DMS53 treated with DMSO at 0.1 percent for 48 hours (cell line): Measurements from ENCODE around the gene GARIN5A.

Experiments
- DNase-seq: peaks from one replicate; lab custom pipeline; 2025; ENCODE audit not compliant: unreplicated experiment; lab: John Stamatoyannopoulos, UW

The GARIN5A gene

DNA sequence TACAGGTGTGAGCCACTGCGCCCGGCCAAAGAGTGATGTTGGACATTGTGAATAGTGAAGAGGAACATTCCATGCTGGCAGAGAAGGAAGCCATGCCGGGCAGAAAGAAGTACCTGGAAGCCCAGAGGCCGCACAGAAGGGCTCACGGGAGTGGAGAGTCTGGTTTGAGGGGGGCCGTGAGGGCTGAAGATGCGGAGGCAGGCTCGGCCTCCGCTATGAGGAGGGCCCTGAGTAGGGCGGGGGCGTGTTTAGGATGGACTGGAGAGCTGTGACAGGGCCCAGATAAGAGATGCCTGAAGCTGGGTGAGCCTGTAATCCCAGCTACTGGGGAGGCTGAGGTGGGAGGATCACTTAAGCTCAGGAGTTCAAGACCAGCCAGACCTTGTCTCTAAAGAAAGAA lies 32.7 kb upstream of the GARIN5A start:
- DNase-seq: no peak

DNA sequence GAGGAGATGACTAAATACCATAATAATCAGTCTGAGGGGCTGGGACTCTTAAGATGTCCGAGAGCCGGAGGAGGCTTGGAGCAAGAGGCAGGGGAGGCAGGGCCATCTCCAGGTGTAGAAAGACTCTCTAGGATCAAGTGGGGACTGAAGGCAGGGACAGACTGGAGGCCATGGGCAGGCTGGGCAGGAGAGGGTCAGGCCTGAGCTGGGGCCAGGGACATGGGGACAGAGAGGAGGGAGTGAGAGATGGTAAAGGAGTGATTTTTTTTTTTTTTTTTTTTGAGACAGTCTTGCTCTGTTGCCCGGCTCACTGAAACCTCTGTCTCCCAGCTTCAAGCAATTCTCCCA lies 32.2 kb upstream of the GARIN5A start:
- no peak for DNase-seq

DNA sequence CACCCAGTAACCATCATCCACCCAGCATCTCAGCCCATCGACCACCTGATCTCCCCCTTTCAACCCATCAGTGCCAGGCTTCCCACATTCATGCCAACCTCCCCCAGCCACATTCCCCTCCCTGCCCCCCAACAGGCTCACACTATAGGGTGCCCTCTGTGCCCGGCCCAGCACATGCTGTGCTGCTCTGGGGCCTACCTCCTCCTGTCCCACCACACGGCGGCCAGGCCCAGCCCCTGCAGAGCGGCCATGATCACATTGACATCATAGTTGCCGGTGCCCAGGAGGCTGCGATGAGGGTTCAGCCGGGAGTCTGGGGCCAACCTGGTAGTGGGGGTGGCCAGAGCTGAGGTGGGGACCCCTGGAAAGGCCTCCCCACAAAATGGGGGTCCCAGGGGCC lies 30.7 kb upstream of the GARIN5A start:
- DNase-seq: no peak

DNA sequence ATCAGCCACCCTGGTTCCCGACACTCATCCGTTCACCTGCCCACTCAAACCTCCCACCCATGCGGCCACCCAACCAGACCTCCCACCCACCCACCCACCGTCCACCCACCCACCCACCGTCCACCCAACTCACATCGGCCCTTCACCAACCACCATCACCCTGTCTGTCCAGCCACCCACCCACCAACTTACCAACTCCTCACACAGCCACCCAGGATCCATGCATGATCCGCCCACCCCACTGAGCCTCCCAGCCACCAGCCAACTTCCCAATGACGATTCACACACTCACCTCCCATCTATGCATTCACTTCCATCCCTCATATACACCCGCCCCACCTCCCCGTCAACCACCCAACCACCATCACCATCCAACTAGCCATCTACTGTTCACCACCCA lies 30.1 kb upstream of the GARIN5A start:
- DNase-seq: no peak

DNA sequence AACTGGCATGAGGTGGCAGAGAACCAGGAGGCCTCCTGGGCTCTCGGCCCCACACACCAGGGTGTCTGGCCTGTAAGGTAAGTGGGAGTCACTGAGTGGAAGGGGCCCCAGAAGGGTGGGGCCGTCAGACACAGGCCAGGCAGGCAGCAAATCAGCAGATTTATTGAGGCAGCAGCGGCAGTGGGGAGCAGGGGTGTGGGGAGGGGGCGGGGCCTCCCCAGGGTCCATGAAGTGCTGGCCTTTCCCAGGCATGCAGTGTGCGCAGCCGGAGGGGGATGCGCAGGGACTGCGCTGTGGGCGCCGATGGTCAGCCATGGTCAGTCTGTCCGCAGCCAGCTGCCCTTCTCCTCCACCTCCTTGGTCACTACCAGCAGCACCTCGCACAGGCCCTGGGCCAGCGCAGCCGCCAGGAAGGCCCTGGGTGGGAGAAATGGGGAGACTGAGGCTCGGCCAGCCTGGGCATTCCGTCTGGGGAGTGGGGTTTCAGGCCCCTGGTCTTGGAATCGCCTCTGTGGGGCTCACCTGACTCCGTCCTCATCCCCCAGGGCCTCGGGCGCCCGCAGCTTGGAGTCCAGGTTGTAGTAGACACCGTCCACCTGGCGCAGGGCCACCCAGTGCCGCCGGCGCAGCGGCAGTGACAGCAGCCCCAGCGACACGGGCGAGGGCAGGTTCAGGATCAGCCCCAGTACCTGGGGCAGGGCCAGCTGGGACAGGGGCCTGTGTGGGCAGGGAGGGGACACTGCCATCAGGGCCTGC lies 29.4 kb upstream of the GARIN5A start:
- no peak for DNase-seq

DNA sequence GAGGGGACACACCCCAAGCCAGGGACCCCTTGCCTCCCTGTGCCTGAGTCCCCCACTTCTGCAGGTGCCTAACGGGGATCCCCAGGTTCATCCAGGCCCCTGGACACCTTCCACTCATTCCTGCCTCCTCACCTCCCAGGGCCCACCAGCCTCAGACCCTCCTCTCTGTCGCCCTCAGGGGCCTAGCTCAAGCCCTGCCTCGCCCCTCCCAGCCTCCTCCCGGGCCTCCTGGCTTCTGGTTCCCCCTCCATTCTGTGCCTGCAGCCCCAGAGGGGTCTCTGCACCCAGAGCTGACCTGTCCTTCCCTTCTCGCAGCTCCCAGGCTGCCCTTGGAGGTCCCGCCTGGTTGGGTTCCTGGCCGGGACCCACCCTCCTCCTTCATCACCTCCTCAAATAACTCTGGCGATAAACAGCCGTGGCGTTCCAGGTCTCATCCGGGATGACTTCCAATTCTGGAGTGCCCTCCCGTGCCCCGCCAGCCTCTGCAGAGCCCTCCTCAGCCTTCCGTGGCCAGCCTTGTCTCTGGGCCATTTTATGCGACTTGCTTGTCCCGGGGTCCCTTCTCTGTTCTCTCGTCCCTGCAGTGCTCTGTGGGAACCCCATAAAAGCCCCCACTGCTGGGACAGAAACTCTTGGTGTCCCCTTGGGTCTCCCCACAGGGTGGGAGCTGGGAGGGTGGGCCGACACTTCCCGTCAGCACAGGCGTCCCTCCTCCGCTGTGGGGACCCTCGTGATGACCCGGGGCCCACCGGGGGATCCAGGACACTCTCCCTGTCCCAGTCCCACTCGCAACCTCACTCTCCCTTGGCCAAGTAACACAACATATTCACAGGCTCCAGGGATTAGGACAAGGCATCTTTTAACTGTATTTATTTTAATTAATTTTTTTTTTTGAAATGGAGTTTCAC lies 25.2 kb upstream of the GARIN5A start:
- no peak for DNase-seq

DNA sequence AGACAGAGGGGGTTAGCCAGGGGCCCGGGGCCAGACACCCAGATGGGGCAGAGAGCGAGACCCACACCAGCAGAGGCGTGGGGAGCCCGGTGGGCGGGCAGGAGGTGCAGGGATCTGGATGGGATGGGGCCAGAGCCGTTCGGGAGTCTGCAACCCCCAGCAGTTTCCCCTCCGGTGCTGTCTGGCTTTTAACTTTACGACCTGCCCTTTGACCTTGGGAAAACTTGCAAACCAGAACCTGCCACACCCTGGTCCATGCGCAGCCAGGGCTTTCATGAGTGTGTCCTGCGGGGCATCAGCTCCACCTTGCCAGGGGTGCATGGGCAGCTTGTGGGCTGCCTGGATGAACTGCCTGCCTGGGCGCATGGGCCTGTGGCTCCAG lies 24.5 kb upstream of the GARIN5A start:
- DNase-seq: no peak

DNA sequence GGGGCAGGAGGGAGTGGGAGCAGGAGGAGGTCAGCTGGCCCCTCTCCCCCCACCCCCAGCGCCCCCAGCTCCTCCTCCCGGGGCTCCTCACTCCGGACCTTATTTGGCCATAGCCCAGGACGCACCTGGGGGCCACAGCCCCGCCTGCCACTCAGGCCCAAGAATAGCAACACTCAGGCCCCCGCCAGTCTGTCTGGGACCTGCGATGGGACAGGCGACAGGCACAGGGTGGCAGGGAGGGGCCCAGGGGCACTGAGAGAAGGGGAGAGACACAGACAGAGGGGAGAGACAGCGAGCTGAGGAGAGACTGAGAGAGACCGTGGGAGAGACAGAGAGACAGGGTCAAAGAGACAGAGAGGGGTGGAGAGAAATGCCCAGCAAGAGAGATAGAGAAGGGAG lies 24.1 kb upstream of the GARIN5A start:
- DNase-seq: no peak

DNA sequence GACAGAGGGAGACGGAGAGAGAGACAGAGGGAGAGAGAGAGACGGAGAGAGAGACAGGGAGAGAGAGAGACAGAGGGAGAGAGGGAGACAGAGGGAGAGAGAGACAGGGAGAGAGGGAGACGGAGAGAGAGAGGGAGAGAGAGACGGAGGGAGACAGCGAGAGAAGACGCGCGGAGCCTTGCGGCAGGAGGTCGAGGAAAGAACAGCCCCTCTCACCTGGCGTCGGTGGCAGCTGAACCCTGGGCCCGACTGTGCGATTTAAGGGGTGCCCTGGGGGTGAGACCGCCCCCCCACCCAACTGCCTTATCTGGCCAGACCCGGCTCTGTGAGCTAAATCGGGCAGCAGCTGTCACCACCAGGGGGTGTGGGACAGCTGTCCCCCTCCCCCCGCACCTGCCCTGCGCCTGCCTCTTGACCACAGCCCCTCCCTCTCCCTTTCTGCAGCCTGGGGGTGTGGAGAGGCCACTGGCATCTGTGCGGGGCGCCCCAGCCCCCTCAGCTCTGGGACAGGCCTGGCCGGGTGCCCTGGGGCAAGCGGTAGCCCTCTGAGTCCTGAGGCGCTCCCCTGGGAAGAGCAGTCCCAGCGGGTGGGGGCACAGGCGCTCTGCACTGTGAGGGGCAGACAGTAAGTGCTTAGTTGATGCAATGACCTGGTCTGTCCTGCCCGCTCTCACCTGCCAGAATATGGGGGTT lies 23.6 kb upstream of the GARIN5A start:
- DNase-seq: no peak

DNA sequence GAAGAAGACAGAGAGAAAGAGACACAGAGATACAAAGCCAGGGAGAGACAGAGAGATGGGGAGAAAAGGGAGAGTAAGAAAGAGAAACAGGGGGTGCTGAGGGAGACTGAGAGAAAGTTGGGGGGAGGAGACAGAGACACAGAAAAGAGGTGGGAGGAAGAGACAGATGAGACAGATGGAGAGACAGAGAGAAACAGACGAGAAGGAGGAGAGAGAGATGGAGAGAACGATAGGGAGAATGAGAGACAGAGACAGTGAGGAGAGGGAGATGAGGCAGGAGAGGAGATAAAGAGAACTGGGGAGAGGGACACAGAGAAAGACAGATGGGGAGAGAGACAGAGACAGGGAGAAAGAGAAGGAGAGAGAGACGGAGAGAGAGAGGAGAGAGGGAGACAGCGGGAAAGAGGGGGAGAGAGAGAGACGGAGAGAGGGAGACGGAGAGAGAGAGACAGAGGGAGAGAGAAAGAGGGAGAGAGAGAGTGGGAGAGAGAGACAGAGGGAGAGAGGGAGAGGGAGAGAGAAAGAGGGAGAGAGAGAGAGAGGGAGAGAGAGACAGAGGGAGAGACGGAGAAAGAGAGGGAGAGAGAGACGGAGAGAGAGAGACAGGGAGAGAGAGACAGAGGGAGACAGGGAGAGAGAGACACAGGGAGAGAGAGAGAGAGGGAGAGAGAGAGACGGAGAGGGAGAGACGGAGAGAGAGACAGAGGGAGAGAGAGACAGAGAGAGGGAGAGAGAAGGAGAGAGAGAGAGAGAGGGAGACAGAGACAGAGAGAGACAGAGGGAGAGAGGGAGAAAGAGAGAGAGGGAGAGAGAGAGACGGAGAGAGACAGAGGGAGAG lies 21.8 kb upstream of the GARIN5A start:
- no peak for DNase-seq

DNA sequence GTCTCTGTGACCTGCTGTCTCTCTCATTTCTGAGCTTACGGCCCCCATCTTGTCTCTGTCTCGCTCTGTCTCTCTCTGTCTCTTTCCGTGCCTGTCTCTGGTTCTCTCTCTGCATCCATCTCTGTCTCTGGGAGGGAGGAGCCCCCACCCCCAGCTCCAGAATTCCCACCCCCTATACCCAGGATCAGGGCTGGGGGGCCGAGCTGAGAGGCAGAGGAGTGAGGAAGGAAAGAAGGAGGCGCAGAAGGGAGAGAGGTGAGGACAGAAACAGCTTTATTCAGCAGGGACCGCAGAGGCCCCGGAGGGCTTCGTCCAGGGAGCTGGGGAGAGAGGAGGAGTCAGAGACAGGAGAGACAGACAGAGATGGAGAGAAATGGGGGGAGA lies 20.4 kb upstream of the GARIN5A start:
- no peak for DNase-seq

DNA sequence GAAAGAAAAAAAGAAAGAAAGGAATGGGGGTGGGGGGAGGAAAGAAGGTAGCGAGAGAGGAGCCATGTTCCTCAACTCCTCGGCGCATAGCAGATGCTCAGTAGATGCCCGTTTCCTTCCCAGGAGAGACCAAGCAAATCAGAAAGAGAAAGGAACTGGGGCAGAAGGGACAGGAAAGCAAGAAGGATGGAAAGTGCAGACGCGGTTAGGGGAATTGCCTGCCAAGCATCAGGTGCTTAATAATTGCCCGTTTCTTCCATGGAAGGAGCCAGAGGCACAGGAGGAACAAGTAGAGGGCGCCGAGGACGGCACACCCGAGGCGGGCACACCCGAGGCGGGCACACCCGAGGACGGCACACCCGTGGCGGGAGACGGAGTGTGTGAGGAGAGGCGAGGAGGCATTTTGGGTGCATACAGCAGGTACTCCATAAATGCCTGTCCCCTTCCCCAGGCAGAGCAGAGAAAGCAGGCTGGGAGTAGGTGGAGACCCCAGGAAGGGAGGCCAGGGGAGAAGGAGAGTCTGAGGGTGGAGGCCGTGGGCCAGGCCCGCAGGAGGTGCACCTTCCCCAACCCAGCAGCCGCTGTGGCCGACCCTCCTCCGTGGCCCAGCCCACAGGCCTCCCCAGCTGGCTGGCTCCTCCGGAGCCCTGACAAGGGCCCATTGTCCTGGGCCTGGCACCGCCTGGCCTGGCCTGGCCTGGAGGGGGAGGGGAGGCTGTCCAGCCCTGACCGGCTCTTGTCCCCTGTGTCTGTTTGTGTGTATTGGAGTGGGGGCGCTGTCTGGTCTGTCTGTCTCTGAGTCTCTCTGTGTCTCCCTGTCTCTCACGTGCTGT lies 19.8 kb upstream of the GARIN5A start:
- no peak for DNase-seq

DNA sequence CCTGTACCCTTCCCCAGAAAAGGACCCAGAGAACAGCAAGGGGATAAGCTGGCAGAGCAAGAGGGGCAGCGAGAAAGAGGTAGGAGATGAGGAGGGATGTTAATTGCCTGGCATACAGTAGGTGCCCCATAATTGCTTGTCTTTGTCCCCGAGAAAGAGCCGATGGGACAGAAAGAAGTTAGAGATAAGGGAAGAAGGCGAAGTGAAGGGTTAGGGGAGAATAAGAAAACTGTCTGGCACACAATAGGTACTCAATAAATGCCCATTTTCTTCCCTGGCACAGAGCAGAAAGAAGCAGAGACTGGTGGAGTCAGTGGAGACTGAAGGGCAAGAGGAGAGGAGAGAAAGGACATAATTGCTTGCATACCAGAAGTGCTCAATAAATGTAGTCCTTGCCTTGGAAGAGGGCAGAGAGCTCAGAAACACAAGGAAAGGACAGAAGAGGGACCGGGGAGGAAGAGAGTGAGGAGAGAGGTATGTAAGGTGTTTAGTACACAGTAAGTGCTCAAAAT lies 18.4 kb upstream of the GARIN5A start:
- DNase-seq: no peak

DNA sequence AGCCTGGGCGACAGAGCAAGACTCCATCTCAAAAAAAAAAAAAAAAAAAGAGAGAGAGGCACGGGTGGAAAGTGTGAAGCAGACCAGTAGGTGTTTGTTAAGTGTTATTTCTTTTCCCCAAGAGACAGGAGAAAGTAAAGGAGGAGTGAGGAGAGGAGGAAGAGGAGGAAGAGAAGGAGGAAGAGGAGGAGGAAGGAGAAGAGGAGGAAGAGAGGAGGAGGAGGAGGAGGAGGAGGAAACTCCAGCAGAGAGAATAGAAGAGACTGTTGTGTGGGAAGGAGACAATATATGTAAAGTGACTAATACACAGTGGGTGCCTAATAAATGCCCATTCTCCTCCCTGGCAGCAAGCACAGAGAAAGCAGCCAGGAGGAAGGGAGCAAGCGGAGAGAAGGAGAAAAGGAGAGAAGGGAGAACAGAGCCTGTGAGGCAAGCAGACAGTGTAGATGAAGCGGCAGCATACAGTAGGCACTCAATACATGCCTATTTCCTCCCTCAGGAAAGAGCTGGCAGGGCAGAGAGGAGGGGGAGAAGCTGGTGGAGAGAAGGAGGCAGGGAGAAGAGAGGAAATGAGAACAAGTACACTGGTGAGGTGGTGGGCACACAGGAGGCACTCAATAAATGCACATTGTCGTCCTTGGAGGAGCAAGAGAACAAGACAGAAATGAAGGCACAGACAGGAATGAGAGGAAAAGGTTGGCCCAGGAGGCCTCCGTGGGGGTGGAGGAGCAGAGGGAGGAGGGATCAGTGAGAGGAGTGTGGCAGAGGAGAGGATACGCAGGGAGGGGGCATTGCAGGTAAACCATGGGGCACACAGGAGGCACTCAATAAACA lies 17.8 kb upstream of the GARIN5A start:
- DNase-seq: no peak

DNA sequence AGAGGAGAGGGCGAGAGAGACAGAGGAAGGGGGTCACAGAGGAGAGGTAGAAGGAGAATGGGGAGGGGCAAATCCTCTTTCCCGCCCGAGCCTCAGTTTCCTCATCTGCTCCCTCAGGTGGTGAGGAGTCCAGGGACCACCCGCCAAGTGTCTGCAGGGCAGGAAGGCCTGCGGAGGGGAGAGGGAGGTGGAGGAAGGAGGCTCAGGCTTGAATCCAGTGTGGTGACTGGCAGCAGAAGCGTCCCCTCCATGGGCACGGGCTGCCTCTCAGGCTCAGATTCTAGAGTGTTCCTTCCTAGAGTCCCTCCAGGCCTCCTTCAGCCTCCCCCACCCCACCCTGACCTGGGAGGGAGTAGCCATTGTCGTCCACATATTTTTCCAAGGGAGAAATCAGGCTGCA lies 16.5 kb upstream of the GARIN5A start:
- no peak for DNase-seq

DNA sequence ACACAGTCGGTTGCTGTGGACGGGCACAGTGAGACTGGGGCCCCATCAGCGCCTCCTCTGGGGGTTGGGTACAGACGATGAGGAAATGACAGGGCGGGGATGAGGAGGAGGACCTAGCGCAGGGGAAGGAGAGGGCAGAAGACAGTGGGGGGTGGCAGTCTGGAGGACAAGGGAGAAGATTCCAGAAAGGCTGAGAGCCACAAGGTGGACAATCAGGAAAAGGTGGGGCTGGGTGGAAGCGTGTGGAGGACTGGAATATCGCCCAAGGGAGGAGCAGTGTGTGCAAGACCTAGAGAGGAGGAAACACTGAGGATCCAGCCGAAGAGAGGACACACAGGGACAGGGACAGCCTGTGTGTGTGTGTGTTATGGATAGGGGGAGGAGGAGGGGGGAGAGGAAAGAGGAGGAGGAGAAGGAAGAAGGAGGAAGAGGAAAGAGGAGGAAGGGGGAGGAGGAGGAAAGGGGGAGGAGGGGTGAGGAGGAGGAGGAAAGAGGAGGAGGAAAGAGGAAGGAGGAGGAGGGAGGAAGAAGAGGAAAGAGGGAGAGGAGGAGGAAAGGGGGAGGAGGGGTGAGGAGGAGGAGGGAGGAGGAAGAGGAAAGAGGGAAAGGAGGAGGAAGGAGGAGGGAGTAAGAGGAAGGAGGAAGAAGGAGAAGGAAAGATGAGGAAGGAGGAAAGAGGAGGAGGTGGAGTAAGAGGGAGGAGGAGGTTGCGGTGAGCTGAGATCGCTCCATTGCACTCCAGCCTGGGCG lies 15.8 kb upstream of the GARIN5A start:
- DNase-seq: no peak

DNA sequence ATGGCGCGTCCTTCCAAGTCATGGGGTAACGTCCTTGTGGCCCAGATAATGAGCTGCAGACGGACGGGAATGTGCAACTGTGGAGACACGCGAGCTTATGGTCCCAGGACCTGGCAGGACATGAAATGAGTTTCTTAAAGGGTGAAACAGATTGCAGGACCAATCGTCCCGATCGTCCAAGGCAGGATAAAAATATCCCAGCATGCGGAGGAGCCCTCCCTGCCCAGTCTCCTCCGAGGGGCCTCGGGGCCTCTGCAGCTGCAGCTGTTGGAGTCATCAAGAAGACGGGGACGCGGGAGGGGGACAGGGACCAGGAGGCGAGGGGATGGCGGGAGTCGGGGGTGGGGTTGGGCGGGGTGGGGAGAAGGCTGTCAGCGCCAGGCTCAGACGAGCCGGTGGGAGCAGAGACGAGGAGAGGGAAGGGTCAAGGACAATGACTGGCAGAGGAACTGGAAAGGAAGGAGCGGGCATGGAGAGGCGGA lies 14.4 kb upstream of the GARIN5A start:
- no peak for DNase-seq

DNA sequence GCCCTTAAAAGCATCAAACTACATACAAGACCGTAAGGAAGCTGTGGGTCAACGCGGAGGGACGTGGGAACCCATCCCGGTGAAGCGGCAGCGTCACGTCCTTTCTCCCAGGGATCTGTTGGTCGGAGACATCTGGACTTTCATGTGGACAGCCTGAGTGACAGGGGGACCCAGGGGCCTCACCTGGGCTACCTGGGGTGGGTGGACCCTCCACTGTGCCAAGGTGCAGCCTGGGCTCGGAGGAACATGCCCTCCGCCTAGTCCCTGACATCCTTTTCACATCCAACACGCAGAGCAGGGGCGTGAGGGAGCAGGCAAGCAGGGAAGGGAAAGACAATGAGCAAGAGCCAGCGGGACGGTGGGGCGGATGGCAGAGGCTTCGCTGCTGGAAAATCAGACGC lies 13.8 kb upstream of the GARIN5A start:
- no peak for DNase-seq
